B cell (primary cell): ENCODE measurements around the gene PTPRG. TPM values are rescaled to one million over a fixed set of nuclear protein-coding genes. Genes with fewer than 3 reads are reported as not detected.

Experiments
- ATAC-seq: fragments of 200-7000 bp; cut with Tn5 transposase; one replicate; pipeline ENCODE4 v1.10.0; 2021; ENCODE audit warnings: low read depth, mild to moderate bottlenecking, moderate number of reproducible peaks, moderate library complexity
- CTCF ChIA-PET: fragments of 350-600 bp; sonication (Branson Sonifier 250); formaldehyde crosslinking; loops from one replicate; lab custom pipeline; 2021; ENCODE audit warnings: antibody characterized with exemption, inconsistent platforms; lab: Charles Lee
- POLR2A ChIA-PET: fragments of 350-600 bp; sonication (Branson Sonifier 250); formaldehyde crosslinking; loops from one replicate; lab custom pipeline; 2021; ENCODE audit warnings: antibody characterized with exemption; lab: Charles Lee
- DNase-seq: peaks from one replicate; pipeline ENCODE4 v3.0.0; 2013
- H2AFZ ChIP-seq: 2 replicates; pipeline ENCODE4 v1.6.1; 2012; ENCODE audit warnings: mild to moderate bottlenecking, low read depth, low read length; ENCODE audit not compliant: insufficient read depth, poor library complexity, severe bottlenecking
- H3K27ac ChIP-seq, 2 donors: 1 replicate in 1 of 2; 2 replicates in 1 of 2; pipeline ENCODE4 v1.5.1; 2012 to 2013; ENCODE audit warnings: low read length in 2 of 2, mild to moderate bottlenecking in 2 of 2, moderate library complexity in 1 of 2
- H3K27me3 ChIP-seq, 4 experiments: fragments of 200-600 bp in 1 of 4; sonication (generic) in 1 of 4; replicated peaks in 1 of 4; 1 replicate in 2 of 4; 2 replicates in 2 of 4; pipeline versions ENCODE4 v1.6.1 to v1.7.0; 2013 to 2016; ENCODE audit warnings: low read length in 3 of 4, mild to moderate bottlenecking in 2 of 4, mixed read lengths in 1 of 4, moderate library complexity in 1 of 4; ENCODE audit not compliant: insufficient read depth in 4 of 4, control insufficient read depth in 3 of 4; ENCODE audit errors: control extremely low read depth in 1 of 4
- H3K36me3 ChIP-seq, 2 experiments: replicated peaks in 1 of 2; 1 replicate in 1 of 2; 2 replicates in 1 of 2; pipeline versions ENCODE4 v1.6.1 to v1.7.1; 2013; ENCODE audit warnings: low read length in 1 of 2; ENCODE audit not compliant: insufficient read depth in 2 of 2, control insufficient read depth in 1 of 2; ENCODE audit errors: control extremely low read depth in 1 of 2, extremely low read depth in 1 of 2
- H3K4me1 ChIP-seq, 2 donors: fragments of 200-600 bp in 1 of 2; sonication (generic) in 1 of 2; 1 replicate in 1 of 2; 2 replicates in 1 of 2; pipeline versions ENCODE4 v1.5.1 to v1.6.1; 2013 to 2017; ENCODE audit warnings: low read length in 2 of 2; ENCODE audit not compliant: control insufficient read depth in 2 of 2, insufficient read depth in 2 of 2
- H3K4me2 ChIP-seq: replicated peaks from 2 replicates; pipeline ENCODE3; 2012; ENCODE audit warnings: mild to moderate bottlenecking, low read depth, low read length; ENCODE audit not compliant: poor library complexity, severe bottlenecking
- H3K4me3 ChIP-seq, 5 experiments: fragments of 200-600 bp in 1 of 5; sonication (generic) in 1 of 5; 1 replicate in 3 of 5; 2 replicates in 2 of 5; pipeline versions ENCODE4 v1.5.1 to v1.7.0; 2011 to 2016; ENCODE audit warnings: low read length in 4 of 5, mild to moderate bottlenecking in 4 of 5, low read depth in 2 of 5, control low read depth in 1 of 5, moderate library complexity in 1 of 5; ENCODE audit not compliant: insufficient read depth in 1 of 5; ENCODE audit errors: control extremely low read depth in 1 of 5, extremely low read depth in 1 of 5
- H3K79me2 ChIP-seq: fragments of 200-600 bp; sonication (generic); one replicate; pipeline ENCODE4 v1.6.0; 2016; ENCODE audit warnings: low read length; ENCODE audit not compliant: control insufficient read depth, insufficient read depth
- H3K9ac ChIP-seq: fragments of 200-600 bp; sonication (generic); 2 replicates; pipeline ENCODE4 v1.6.1; 2017; ENCODE audit warnings: mild to moderate bottlenecking, low read length, moderate library complexity
- H3K9me3 ChIP-seq, 3 donors: one replicate each; pipeline versions ENCODE4 v1.6.1 to v1.7.1; 2013; ENCODE audit warnings: low read length in 2 of 3; ENCODE audit not compliant: control insufficient read depth in 2 of 3, insufficient read depth in 1 of 3; ENCODE audit errors: control extremely low read depth in 1 of 3
- H4K20me1 ChIP-seq: 2 replicates; pipeline ENCODE4 v1.6.0; 2012; ENCODE audit warnings: mild to moderate bottlenecking, low read length; ENCODE audit not compliant: insufficient read depth, control insufficient read depth, poor library complexity, severe bottlenecking
- H3K27ac Mint-ChIP-seq: one replicate; pipeline ENCODE4 v1.8.0; 2021; ENCODE audit warnings: mixed read lengths
- H3K27me3 Mint-ChIP-seq: one replicate; pipeline ENCODE4 v1.8.0; 2021; ENCODE audit warnings: mixed read lengths
- H3K4me1 Mint-ChIP-seq: one replicate; pipeline ENCODE4 v1.8.0; 2021; ENCODE audit warnings: mixed read lengths
- H3K4me3 Mint-ChIP-seq: one replicate; pipeline ENCODE4 v1.8.0; 2021; ENCODE audit warnings: mixed read lengths
- H3K9me3 Mint-ChIP-seq: one replicate; pipeline ENCODE4 v1.8.0; 2022; ENCODE audit warnings: mixed read lengths; ENCODE audit not compliant: insufficient read depth
- CTCF ChIP-seq: fragments of 200-600 bp; IDR thresholded peaks from one replicate; pipeline ENCODE4 v1.8.0; 2022; ENCODE audit warnings: antibody characterized with exemption, mild to moderate bottlenecking
- EZH2 ChIP-seq: IDR thresholded peaks from 2 replicates; pipeline ENCODE4 v1.6.1; 2012; ENCODE audit warnings: borderline replicate concordance, low read depth, mild to moderate bottlenecking, moderate library complexity, low read length; ENCODE audit not compliant: insufficient read depth, poor library complexity, severe bottlenecking
- WGBS: methylation state at CpG from one replicate; pipeline ENCODE4 v1.1.5; 2013; ENCODE audit warnings: missing lambda C conversion rate; ENCODE audit not compliant: insufficient coverage; 5-methylcytosine and 5-hydroxymethylcytosine counted together
- intact Hi-C: fragments of 100-400 bp; cut with micrococcal nuclease; formaldehyde crosslinking; loops from one replicate; pipeline ENCODE4 v1.10.0; 2022
- polyA plus RNA-seq: library from polyadenylated mRNA; depleted of rRNA; stranded (reverse); fragments of >200 nt; gene quantifications from 2 replicates; pipeline ENCODE4 v1.2.3, GENCODE V29; 2012
- total RNA-seq, 2 donors: library from RNA; stranded (reverse); fragments of 120-200 nt in 1 of 2; gene quantifications; 1 replicate in 1 of 2; 2 replicates in 1 of 2; pipeline versions ENCODE4 v1.2.3 to v1.2.4, GENCODE V29; 2013 to 2022

The PTPRG gene
- total and polyA plus RNA-seq, 2 donors (not counting 1 experiment from before 2014, with no cell fraction given): 0.12 to 1.3 TPM

DNA sequence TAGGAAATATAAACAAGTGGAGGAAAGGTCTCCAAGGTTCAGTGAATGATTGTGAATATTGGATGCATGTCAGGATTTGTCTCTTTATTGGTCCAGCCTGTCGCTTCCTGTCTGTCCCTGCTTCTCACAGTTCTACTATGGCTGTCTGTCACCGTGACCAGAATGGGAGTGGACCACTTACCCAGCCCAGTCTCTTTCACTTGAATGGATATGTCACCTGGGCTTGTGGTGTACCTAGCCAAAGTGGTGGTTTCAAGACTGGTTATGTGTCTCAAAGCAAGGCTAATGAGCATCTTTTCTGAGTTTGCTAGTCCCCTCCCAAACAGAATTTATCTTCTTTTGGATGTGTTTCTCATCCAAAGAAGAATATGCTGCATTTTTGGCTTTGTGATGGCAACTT, 231.7 kb downstream of the PTPRG start:
- no peak overlapping the region for H3K27ac Mint-ChIP-seq
- Histone ChIP-seq H3K27ac (no peak overlapping the region), H3K4me3 (no peak overlapping the region), H3K79me2 (no peaks in the 10 kb centered on the region), H3K9ac (no peak overlapping the region), H3K9me3 (no peaks in the 10 kb centered on the region), H3K36me3 (no peaks in the 10 kb centered on the region), H3K27me3 (no peaks in the 10 kb centered on the region), H4K20me1 (no peaks in the 10 kb centered on the region), H3K4me1 (no peaks in the 10 kb centered on the region), H2AFZ (no peak overlapping the region), H3K4me2 (no peak overlapping the region)
- H3K9me3 Mint-ChIP-seq: no peaks in the 10 kb centered on the region
- TF ChIP-seq EZH2 (no peak), CTCF (no peak)
- no peak for ATAC-seq
- intact Hi-C loops: no loop called here
- 83% methylated on average over 1 of the region's 2 CpGs for WGBS
- no peaks in the 10 kb centered on the region for H3K27me3 Mint-ChIP-seq
- H3K4me3 Mint-ChIP-seq: no peak overlapping the region
- DNase-seq: no peak
- H3K4me1 Mint-ChIP-seq: no peaks in the 10 kb centered on the region
- ChIA-PET POLR2A (no interaction called here), CTCF (no interaction called here)

- no peak overlapping the region for H3K4me3 Mint-ChIP-seq
- no peaks in the 10 kb centered on the region for H3K4me1 ChIP-seq
- no peaks in the 10 kb centered on the region for H3K4me1 Mint-ChIP-seq
- no peak overlapping the region for H3K4me2 ChIP-seq
- TF ChIP-seq EZH2: no peak
- no peak for TF ChIP-seq CTCF
- H3K27ac ChIP-seq: no peak overlapping the region
- H3K27me3 ChIP-seq: no peaks in the 10 kb centered on the region
- no peak for ATAC-seq
- ChIA-PET POLR2A (no interaction called here), CTCF (no interaction called here)
- no peak overlapping the region for H2AFZ ChIP-seq
- no peak for DNase-seq
- H3K9ac ChIP-seq: no peak overlapping the region
- H3K9me3 ChIP-seq: no peaks in the 10 kb centered on the region
- no peaks in the 10 kb centered on the region for H3K9me3 Mint-ChIP-seq
- no peaks in the 10 kb centered on the region for H3K27me3 Mint-ChIP-seq
- H3K79me2 ChIP-seq: no peaks in the 10 kb centered on the region
- no peaks in the 10 kb centered on the region for H4K20me1 ChIP-seq
- H3K4me3 ChIP-seq: no peak overlapping the region
- intact Hi-C loops: no loop called here
- H3K27ac Mint-ChIP-seq: no peak overlapping the region
- H3K36me3 ChIP-seq: no peaks in the 10 kb centered on the region
Observed at GRCh38 chr3:61793521-61793920, 232.2 kb downstream of the PTPRG start.
